ENCODE data around the gene MIDN.
A peak's percentile ranks its signal among the peaks of the same experiment; 100 is the strongest.

MIDN gene

DNA sequence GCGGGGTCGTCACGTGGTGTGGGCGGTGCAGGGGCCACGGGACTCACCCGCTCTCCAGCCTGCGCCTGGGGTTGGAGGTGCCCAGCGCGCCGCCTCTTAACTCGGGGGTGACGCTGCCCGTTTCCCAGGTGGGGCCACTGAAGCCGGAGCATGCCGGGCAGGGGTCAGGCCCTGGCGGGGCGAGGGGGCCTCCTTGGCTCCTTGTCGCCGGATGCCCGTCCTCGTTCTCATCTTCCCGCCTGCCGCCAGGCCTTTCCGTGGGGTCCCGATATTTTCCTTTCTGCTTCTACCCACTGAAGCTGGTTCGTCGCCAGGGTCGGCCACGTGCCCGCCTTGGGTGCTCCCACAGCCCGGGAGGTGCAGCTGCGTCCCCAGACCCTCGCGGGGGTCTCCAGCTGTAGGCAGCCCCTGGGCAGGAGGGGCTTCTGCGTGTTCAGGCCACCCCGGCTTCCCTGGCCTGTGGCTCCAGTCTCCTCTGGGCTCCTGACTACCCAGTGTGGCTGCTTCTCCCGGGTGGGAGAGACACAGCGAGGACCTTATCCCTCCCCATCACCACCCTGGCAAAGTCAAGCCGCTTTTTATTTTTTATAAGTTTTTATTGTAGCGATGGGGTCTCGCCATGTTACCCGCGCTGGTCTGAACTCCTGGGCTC lies 27.7 kb downstream of the MIDN start:
- Histone ChIP-seq H3F3A (ENCODE audit: insufficient read depth, low read length) (peaks cover 52% of the 10 kb centered on the region), H3K4me1 (ENCODE audit: low read length) (peaks cover 16% of the 10 kb centered on the region), H3K79me2 (ENCODE audit: low read length) (peaks cover 65% of the 10 kb centered on the region), H2AFZ (ENCODE audit: low read length) (peak overlapping the region; percentile 9; the same call in 1 of the 2 replicates), H3K4me2 (ENCODE audit: low read depth, low read length) (peak overlapping the region; percentile 94), H4K20me1 (ENCODE audit: insufficient read depth, low read length) (no peaks in the 10 kb centered on the region), H3K36me3 (replicated peaks; ENCODE audit: insufficient read depth, low read length) (peaks cover 33% of the 10 kb centered on the region), H3K27ac (ENCODE audit: low read length) (peak overlapping the region; percentile 97), H3K27me3 (replicated peaks; ENCODE audit: insufficient read depth, low read length) (no peaks in the 10 kb centered on the region), H3K4me3 (ENCODE audit: low read length) (peak overlapping the region; percentile 92), H3K9ac (ENCODE audit: low read length) (peak overlapping the region; percentile 97), H3K9me3 (replicated peaks; ENCODE audit: insufficient read depth, low read length) (no peaks in the 10 kb centered on the region), H3K9me2 (replicated peaks; ENCODE audit: insufficient read depth, low read length) (no peaks in the 10 kb centered on the region)
- TF ChIP-seq, protein P1, sequence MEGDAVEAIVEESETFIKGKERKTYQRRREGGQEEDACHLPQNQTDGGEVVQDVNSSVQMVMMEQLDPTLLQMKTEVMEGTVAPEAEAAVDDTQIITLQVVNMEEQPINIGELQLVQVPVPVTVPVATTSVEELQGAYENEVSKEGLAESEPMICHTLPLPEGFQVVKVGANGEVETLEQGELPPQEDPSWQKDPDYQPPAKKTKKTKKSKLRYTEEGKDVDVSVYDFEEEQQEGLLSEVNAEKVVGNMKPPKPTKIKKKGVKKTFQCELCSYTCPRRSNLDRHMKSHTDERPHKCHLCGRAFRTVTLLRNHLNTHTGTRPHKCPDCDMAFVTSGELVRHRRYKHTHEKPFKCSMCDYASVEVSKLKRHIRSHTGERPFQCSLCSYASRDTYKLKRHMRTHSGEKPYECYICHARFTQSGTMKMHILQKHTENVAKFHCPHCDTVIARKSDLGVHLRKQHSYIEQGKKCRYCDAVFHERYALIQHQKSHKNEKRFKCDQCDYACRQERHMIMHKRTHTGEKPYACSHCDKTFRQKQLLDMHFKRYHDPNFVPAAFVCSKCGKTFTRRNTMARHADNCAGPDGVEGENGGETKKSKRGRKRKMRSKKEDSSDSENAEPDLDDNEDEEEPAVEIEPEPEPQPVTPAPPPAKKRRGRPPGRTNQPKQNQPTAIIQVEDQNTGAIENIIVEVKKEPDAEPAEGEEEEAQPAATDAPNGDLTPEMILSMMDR (IDR thresholded peaks at IDR 0.05; ENCODE audit: low read length): no peak
- TF ChIP-seq EZH2phosphoT487 (IDR thresholded peaks at IDR 0.05; ENCODE audit: low read length) (no peak), EZH2 (optimal IDR thresholded peaks at IDR 0.05; ENCODE audit: low read depth, low read length) (no peak)
- no peak for DNase-seq

DNA sequence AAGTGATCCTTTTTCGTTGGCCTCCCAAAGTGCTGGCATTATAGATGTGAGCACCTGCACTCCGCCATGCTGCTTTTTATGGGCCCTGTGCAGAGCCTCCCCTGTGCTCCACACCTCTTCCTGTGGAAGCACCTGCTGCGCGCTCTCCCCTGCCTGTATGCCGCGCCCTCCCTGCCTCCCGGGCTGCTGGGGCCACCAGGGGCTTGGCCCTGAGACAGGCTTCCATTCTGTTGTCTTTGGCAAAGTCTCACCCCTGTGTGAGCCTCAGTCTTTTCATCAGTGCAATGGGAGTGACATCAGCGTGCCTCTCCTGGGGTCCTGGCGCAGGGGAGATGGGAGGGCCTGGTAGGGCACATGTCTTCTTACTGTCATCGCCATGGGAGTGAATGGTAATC lies 28.2 kb downstream of the MIDN start:
- no peaks in the 10 kb centered on the region for H4K20me1 ChIP-seq (ENCODE audit: insufficient read depth, low read length)
- H3K4me2 ChIP-seq (ENCODE audit: low read depth, low read length): peak overlapping the region; percentile 94
- peaks cover 60% of the 10 kb centered on the region for H3K79me2 ChIP-seq (ENCODE audit: low read length)
- H3K4me1 ChIP-seq (ENCODE audit: low read length): peaks cover 13% of the 10 kb centered on the region
- no peaks in the 10 kb centered on the region for H3K27me3 ChIP-seq (replicated peaks; ENCODE audit: insufficient read depth, low read length)
- no peaks in the 10 kb centered on the region for H3K9me2 ChIP-seq (replicated peaks; ENCODE audit: insufficient read depth, low read length)
- H3K9me3 ChIP-seq (replicated peaks; ENCODE audit: insufficient read depth, low read length): no peaks in the 10 kb centered on the region
- peak overlapping the region; percentile 97 for H3K9ac ChIP-seq (ENCODE audit: low read length)
- H3K4me3 ChIP-seq (ENCODE audit: low read length): peak overlapping the region; percentile 92
- no peak overlapping the region for H2AFZ ChIP-seq (ENCODE audit: low read length)
- H3K27ac ChIP-seq (ENCODE audit: low read length): peak overlapping the region; percentile 97
- TF ChIP-seq EZH2phosphoT487 (IDR thresholded peaks at IDR 0.05; ENCODE audit: low read length) (no peak), EZH2 (optimal IDR thresholded peaks at IDR 0.05; ENCODE audit: low read depth, low read length) (no peak)
- TF ChIP-seq, protein P1 (IDR thresholded peaks at IDR 0.05; ENCODE audit: low read length): no peak
- H3F3A ChIP-seq (ENCODE audit: insufficient read depth, low read length): peaks cover 48% of the 10 kb centered on the region
- peaks cover 28% of the 10 kb centered on the region for H3K36me3 ChIP-seq (replicated peaks; ENCODE audit: insufficient read depth, low read length)
- peak; percentile 84 for DNase-seq

DNA sequence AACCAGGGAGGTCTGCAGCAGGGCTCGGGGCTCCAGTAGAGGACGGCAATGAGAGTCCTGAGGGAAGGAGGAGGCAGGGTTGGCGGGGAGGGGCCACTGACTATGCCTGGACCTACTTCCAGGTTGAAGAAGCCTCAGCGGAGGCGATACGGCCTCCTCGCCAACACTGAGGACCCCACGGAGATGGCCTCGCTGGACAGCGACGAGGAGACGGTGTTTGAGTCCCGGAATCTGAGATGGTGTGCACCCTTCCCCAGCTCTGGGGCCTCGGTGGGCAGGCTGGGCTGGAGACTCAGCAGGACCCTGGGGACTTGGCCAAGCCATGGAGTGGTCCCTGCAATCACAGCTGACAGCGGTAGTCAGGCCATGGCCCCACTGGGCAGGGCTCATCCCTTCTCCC lies 28.7 kb downstream of the MIDN start:
- Histone ChIP-seq H3K4me2 (ENCODE audit: low read depth, low read length) (peak overlapping the region; percentile 94), H3K9ac (ENCODE audit: low read length) (peak overlapping the region; percentile 97; the same call in 1 of the 2 replicates), H3K4me1 (ENCODE audit: low read length) (peaks cover 13% of the 10 kb centered on the region)

More for the DNA sequence above, 28.7 kb downstream of the MIDN start:
- no peak overlapping the region for H2AFZ ChIP-seq (ENCODE audit: low read length)
- no peaks in the 10 kb centered on the region for H4K20me1 ChIP-seq (ENCODE audit: insufficient read depth, low read length)
- H3K9me2 ChIP-seq (replicated peaks; ENCODE audit: insufficient read depth, low read length): no peaks in the 10 kb centered on the region
- DNase-seq: no peak
- H3K9me3 ChIP-seq (replicated peaks; ENCODE audit: insufficient read depth, low read length): no peaks in the 10 kb centered on the region
- H3F3A ChIP-seq (ENCODE audit: insufficient read depth, low read length): peaks cover 43% of the 10 kb centered on the region
- H3K27ac ChIP-seq (ENCODE audit: low read length): peak overlapping the region; percentile 97; the same call in 1 of the 2 replicates
- TF ChIP-seq EZH2 (optimal IDR thresholded peaks at IDR 0.05; ENCODE audit: low read depth, low read length) (no peak), EZH2phosphoT487 (IDR thresholded peaks at IDR 0.05; ENCODE audit: low read length) (no peak)
- TF ChIP-seq, protein P1 (IDR thresholded peaks at IDR 0.05; ENCODE audit: low read length): no peak
- peaks cover 55% of the 10 kb centered on the region for H3K79me2 ChIP-seq (ENCODE audit: low read length)
- peaks cover 24% of the 10 kb centered on the region for H3K36me3 ChIP-seq (replicated peaks; ENCODE audit: insufficient read depth, low read length)
- H3K4me3 ChIP-seq (ENCODE audit: low read length): peak overlapping the region; percentile 92; the same call in 1 of the 2 replicates
- H3K27me3 ChIP-seq (replicated peaks; ENCODE audit: insufficient read depth, low read length): no peaks in the 10 kb centered on the region

Measured in MM.1S (cell line).